Dendritic cell treated with granulocyte-macrophage colony-stimulating factor and Interleukin-4, amounts not matched to agents 40 ng/mL and 50 ng/mL, for 4 days (primary cell): ENCODE data around the gene FMNL2.

ENCODE experiments used
- H3K27ac Mint-ChIP-seq: one replicate; pipeline ENCODE4 v1.8.0; 2022; ENCODE audit warnings: mild to moderate bottlenecking, mixed read lengths
- H3K27me3 Mint-ChIP-seq: one replicate; pipeline ENCODE4 v1.8.0; 2022; ENCODE audit warnings: mild to moderate bottlenecking, mixed read lengths
- H3K36me3 Mint-ChIP-seq: one replicate; pipeline ENCODE4 v1.8.0; 2022; ENCODE audit warnings: low read depth, mixed read lengths
- H3K4me1 Mint-ChIP-seq: one replicate; pipeline ENCODE4 v1.8.0; 2022; ENCODE audit warnings: low read depth, mixed read lengths
- H3K4me3 Mint-ChIP-seq: one replicate; pipeline ENCODE4 v1.8.0; 2022; ENCODE audit warnings: mild to moderate bottlenecking, moderate library complexity, mixed read lengths
- H3K9me3 Mint-ChIP-seq: one replicate; pipeline ENCODE4 v1.8.0; 2022; ENCODE audit warnings: mixed read lengths
- intact Hi-C: fragments of 100-400 bp; cut with micrococcal nuclease; formaldehyde crosslinking; loops from one replicate; pipeline ENCODE4 v1.15.0; 2022

FMNL2 gene

GRCh38 chr2:152348388-152348787 lies 13.4 kb downstream of the FMNL2 start:
- H3K27me3 Mint-ChIP-seq: no peaks in the 10 kb centered on the region
- no peak overlapping the region for H3K4me3 Mint-ChIP-seq
- no peaks in the 10 kb centered on the region for H3K9me3 Mint-ChIP-seq
- no peak overlapping the region for H3K27ac Mint-ChIP-seq
- H3K4me1 Mint-ChIP-seq: no peaks in the 10 kb centered on the region
- H3K36me3 Mint-ChIP-seq: peaks cover 10% of the 10 kb centered on the region
- intact Hi-C loops: no loop called here

- Mint-ChIP-seq H3K4me1 (no peaks in the 10 kb centered on the region), H3K9me3 (no peaks in the 10 kb centered on the region), H3K27ac (no peak overlapping the region), H3K36me3 (no peaks in the 10 kb centered on the region), H3K4me3 (no peak overlapping the region), H3K27me3 (no peaks in the 10 kb centered on the region)
- intact Hi-C loops: no loop called here
Observed at GRCh38 chr2:152349416-152349815, 14.4 kb downstream of the FMNL2 start.

- no peaks in the 10 kb centered on the region for H3K9me3 Mint-ChIP-seq
- intact Hi-C loops: no loop called here
- no peaks in the 10 kb centered on the region for H3K27me3 Mint-ChIP-seq
- no peaks in the 10 kb centered on the region for H3K4me1 Mint-ChIP-seq
- H3K36me3 Mint-ChIP-seq: no peaks in the 10 kb centered on the region
- no peak overlapping the region for H3K27ac Mint-ChIP-seq
- no peak overlapping the region for H3K4me3 Mint-ChIP-seq
Observed at GRCh38 chr2:152350155-152350679, 15.2 kb downstream of the FMNL2 start.

- Mint-ChIP-seq H3K4me1 (no peaks in the 10 kb centered on the region), H3K4me3 (no peak overlapping the region), H3K27me3 (no peaks in the 10 kb centered on the region), H3K9me3 (no peaks in the 10 kb centered on the region), H3K27ac (no peak overlapping the region), H3K36me3 (no peaks in the 10 kb centered on the region)
- intact Hi-C loops: no loop called here
Observed at GRCh38 chr2:152352616-152353015, 17.6 kb downstream of the FMNL2 start.

GRCh38 chr2:152353364-152353763 lies 18.4 kb downstream of the FMNL2 start:
- no peak overlapping the region for H3K27ac Mint-ChIP-seq
- H3K36me3 Mint-ChIP-seq: no peaks in the 10 kb centered on the region
- H3K4me3 Mint-ChIP-seq: no peak overlapping the region
- H3K9me3 Mint-ChIP-seq: no peaks in the 10 kb centered on the region
- intact Hi-C loops: no loop called here
- no peaks in the 10 kb centered on the region for H3K4me1 Mint-ChIP-seq
- H3K27me3 Mint-ChIP-seq: no peaks in the 10 kb centered on the region

- Mint-ChIP-seq H3K27ac (no peak overlapping the region), H3K4me3 (no peak overlapping the region), H3K4me1 (no peaks in the 10 kb centered on the region), H3K27me3 (no peaks in the 10 kb centered on the region), H3K36me3 (no peaks in the 10 kb centered on the region), H3K9me3 (no peaks in the 10 kb centered on the region)
- intact Hi-C loops: no loop called here
Observed at GRCh38 chr2:152354069-152354755, 19.2 kb downstream of the FMNL2 start.

- Mint-ChIP-seq H3K36me3 (no peaks in the 10 kb centered on the region), H3K4me1 (no peaks in the 10 kb centered on the region), H3K9me3 (no peaks in the 10 kb centered on the region), H3K4me3 (no peak overlapping the region), H3K27ac (no peak overlapping the region), H3K27me3 (no peaks in the 10 kb centered on the region)
- intact Hi-C loops: no loop called here
Observed at GRCh38 chr2:152354909-152355308, 19.9 kb downstream of the FMNL2 start.

GRCh38 chr2:152355409-152355831 lies 20.4 kb downstream of the FMNL2 start:
- Mint-ChIP-seq H3K36me3 (no peaks in the 10 kb centered on the region), H3K4me1 (no peaks in the 10 kb centered on the region), H3K27me3 (no peaks in the 10 kb centered on the region), H3K4me3 (no peak overlapping the region), H3K27ac (no peak overlapping the region), H3K9me3 (no peaks in the 10 kb centered on the region)
- intact Hi-C loops: no loop called here

- Mint-ChIP-seq H3K4me1 (peaks cover under 1% of the 10 kb centered on the region), H3K4me3 (no peak overlapping the region), H3K27ac (no peak overlapping the region), H3K36me3 (no peaks in the 10 kb centered on the region), H3K9me3 (no peaks in the 10 kb centered on the region), H3K27me3 (no peaks in the 10 kb centered on the region)
- intact Hi-C loops: no loop called here
Observed at GRCh38 chr2:152359573-152360363, 24.8 kb downstream of the FMNL2 start.

GRCh38 chr2:152363936-152364335 lies 29.0 kb downstream of the FMNL2 start:
- Mint-ChIP-seq H3K27me3 (no peaks in the 10 kb centered on the region), H3K4me3 (no peak overlapping the region), H3K9me3 (no peaks in the 10 kb centered on the region), H3K4me1 (peaks cover 6% of the 10 kb centered on the region), H3K27ac (no peak overlapping the region), H3K36me3 (no peaks in the 10 kb centered on the region)
- intact Hi-C loops: no loop called here

- Mint-ChIP-seq H3K4me3 (no peak overlapping the region), H3K27me3 (no peaks in the 10 kb centered on the region), H3K27ac (no peak overlapping the region), H3K9me3 (no peaks in the 10 kb centered on the region), H3K36me3 (no peaks in the 10 kb centered on the region), H3K4me1 (peaks cover 6% of the 10 kb centered on the region)
- intact Hi-C loops: no loop called here
Observed at GRCh38 chr2:152367547-152368390, 32.8 kb downstream of the FMNL2 start.

- no peak overlapping the region for H3K27ac Mint-ChIP-seq
- peaks cover 6% of the 10 kb centered on the region for H3K4me1 Mint-ChIP-seq
- H3K4me3 Mint-ChIP-seq: no peak overlapping the region
Observed at GRCh38 chr2:152369176-152369860, 34.3 kb downstream of the FMNL2 start.

GRCh38 chr2:152370783-152371182 lies 35.8 kb downstream of the FMNL2 start:
- Mint-ChIP-seq H3K4me3 (no peak overlapping the region), H3K27me3 (no peaks in the 10 kb centered on the region), H3K27ac (no peak overlapping the region), H3K9me3 (no peaks in the 10 kb centered on the region), H3K36me3 (no peaks in the 10 kb centered on the region), H3K4me1 (no peaks in the 10 kb centered on the region)
- intact Hi-C loops: no loop called here

More at GRCh38 chr2:152369176-152369860, 34.3 kb downstream of the FMNL2 start:
- H3K36me3 Mint-ChIP-seq: no peaks in the 10 kb centered on the region
- H3K9me3 Mint-ChIP-seq: no peaks in the 10 kb centered on the region
- intact Hi-C loops: no loop called here
- no peaks in the 10 kb centered on the region for H3K27me3 Mint-ChIP-seq
